ENCODE data around the gene C18orf63.

DNA sequence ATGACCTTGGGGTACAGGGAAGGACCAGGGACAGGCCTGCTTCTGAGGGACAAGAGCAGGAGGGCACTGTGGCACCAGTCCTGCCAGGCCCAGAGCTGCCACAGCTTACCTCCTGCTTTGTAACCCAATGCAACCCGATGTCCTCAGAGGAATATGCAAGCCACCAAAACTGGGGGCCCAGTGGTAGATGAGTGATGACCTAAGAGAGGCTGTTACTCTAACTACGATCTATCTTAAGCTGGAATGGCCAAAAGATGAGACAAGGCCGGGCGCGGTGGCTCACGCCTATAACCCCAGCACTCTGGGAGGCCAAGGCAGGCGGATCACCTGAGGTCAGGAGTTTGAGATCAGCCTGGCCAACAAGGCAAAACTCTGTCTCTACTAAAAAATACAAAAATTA, 36.7 kb upstream of the C18orf63 start:
- no peak for TF ChIP-seq POLR2A (IDR thresholded peaks at IDR 0.05)
- TF ChIP-seq, protein P1, sequence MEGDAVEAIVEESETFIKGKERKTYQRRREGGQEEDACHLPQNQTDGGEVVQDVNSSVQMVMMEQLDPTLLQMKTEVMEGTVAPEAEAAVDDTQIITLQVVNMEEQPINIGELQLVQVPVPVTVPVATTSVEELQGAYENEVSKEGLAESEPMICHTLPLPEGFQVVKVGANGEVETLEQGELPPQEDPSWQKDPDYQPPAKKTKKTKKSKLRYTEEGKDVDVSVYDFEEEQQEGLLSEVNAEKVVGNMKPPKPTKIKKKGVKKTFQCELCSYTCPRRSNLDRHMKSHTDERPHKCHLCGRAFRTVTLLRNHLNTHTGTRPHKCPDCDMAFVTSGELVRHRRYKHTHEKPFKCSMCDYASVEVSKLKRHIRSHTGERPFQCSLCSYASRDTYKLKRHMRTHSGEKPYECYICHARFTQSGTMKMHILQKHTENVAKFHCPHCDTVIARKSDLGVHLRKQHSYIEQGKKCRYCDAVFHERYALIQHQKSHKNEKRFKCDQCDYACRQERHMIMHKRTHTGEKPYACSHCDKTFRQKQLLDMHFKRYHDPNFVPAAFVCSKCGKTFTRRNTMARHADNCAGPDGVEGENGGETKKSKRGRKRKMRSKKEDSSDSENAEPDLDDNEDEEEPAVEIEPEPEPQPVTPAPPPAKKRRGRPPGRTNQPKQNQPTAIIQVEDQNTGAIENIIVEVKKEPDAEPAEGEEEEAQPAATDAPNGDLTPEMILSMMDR (IDR thresholded peaks at IDR 0.05), result no peak

Measured in ovary (tissue), 3 donors.